ENCODE results near the gene CALCR.
"Not testable (repeated sequence)": the region's sequence is repeated elsewhere in the genome, so short reads cannot be mapped to it uniquely, and the experiment has no call there.

CALCR gene

GRCh38 chr7:93547716-93548115 lies 26.8 kb downstream of the CALCR start:
- in situ Hi-C loops (cut with MboI; ENCODE audit: low sequenced_read_pairs): loop anchor here (25.0 kb wide), 1 partner anchor 110 kb away; no protein-coding TSS in a partner anchor
- peaks cover 6% of the 10 kb centered on the region for H3K4me1 ChIP-seq

DNA sequence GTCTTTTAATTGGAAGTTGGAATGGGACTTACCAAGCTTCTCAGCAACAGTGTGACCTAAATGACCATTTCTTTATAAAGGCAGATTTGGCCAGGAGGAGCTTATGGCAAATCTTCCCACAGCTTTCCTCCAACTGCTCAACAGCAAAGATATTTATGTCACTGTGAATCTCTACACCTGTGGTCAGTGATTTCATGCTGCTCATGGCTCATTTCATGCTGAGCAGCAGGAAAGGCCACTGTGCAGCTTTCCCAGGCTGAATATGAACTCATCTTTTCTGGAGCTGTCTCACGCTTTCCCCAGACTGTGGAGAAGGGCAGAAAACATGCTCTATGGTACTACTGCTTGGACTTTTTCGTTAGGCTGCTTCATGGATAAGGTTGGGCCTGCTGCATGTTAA lies 29.8 kb downstream of the CALCR start:
- Histone ChIP-seq H3K4me3 (no peak overlapping the region), H3K36me3 (replicated peaks) (no peaks in the 10 kb centered on the region), H3K9me3 (no peaks in the 10 kb centered on the region), H3K4me1 (peaks cover 6% of the 10 kb centered on the region), H3K27me3 (ENCODE audit: low read depth) (no peaks in the 10 kb centered on the region)
- in situ Hi-C loops (cut with MboI; ENCODE audit: low sequenced_read_pairs): loop anchor here (25.0 kb wide), 1 partner anchor 107 kb away; no protein-coding TSS in a partner anchor
- no peak for DNase-seq (ENCODE audit: low spot score in 2 of 2)

More at GRCh38 chr7:93547716-93548115, 26.8 kb downstream of the CALCR start:
- no peaks in the 10 kb centered on the region for H3K27me3 ChIP-seq (ENCODE audit: low read depth)
- no peaks in the 10 kb centered on the region for H3K9me3 ChIP-seq
- no peak for DNase-seq (ENCODE audit: low spot score in 2 of 2)
- H3K36me3 ChIP-seq (replicated peaks): no peaks in the 10 kb centered on the region
- H3K4me3 ChIP-seq: no peak overlapping the region

- in situ Hi-C loops (cut with MboI; ENCODE audit: low sequenced_read_pairs): loop anchor here (25.0 kb wide), 1 partner anchor 101 kb away; no protein-coding TSS in a partner anchor
- DNase-seq (ENCODE audit: low spot score in 2 of 2): no peak
- H3K4me3 ChIP-seq: no peak overlapping the region
Observed at GRCh38 chr7:93538061-93538460, 36.5 kb downstream of the CALCR start.

DNA sequence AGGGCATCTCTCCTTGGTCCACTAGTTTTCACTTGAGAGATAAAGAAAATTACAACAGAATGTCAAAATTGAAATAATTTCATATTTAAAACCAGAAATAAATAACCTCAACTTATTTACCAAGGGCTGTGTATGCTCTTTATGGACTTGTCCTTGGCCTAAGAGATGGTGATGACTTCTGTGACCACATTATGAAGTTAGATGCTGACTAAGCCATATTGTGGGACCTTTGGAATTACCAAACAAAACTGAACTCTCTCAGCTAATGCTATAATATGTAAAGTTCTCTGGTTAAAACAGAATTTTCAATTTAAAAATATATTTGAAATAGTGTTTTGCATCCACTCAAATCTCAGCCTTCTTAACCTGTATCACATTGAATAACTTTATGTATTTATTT lies 38.9 kb downstream of the CALCR start:
- H3K36me3 ChIP-seq (replicated peaks): no peaks in the 10 kb centered on the region
- no peaks in the 10 kb centered on the region for H3K4me1 ChIP-seq
- H3K27me3 ChIP-seq (ENCODE audit: low read depth): no peaks in the 10 kb centered on the region
- in situ Hi-C loops (cut with MboI; ENCODE audit: low sequenced_read_pairs): loop anchor here (25.0 kb wide), 1 partner anchor 98 kb away; no protein-coding TSS in a partner anchor
- no peak overlapping the region for H3K4me3 ChIP-seq
- no peaks in the 10 kb centered on the region for H3K9me3 ChIP-seq
- no peak for DNase-seq (ENCODE audit: low spot score in 2 of 2)

More at GRCh38 chr7:93538061-93538460, 36.5 kb downstream of the CALCR start:
- no peaks in the 10 kb centered on the region for H3K27me3 ChIP-seq (ENCODE audit: low read depth)
- H3K4me1 ChIP-seq: no peaks in the 10 kb centered on the region
- no peaks in the 10 kb centered on the region for H3K9me3 ChIP-seq
- no peaks in the 10 kb centered on the region for H3K36me3 ChIP-seq (replicated peaks)

DNA sequence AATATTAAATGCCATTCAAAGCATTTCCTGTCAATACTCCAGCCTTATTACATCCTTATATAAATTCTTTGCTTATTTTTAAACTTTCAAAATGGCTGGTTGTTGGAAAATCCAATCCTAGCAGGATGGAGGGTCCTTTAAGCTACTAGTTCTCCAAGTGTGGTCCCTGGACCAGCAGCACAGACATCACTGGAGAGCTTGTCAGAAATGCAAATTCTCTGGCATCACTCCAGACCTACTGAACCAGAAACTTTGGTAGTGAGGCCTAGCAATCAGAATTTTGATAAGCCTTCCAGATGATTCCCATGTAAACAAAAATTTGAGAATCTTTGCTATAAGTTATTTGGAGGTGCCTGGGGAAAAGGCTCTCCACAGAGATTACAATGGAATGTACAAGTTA lies 43.8 kb downstream of the CALCR start:
- DNase-seq (ENCODE audit: low spot score in 2 of 2): no peak
- no peaks in the 10 kb centered on the region for H3K27me3 ChIP-seq (ENCODE audit: low read depth)
- in situ Hi-C loops (cut with MboI; ENCODE audit: low sequenced_read_pairs): loop anchor here (25.0 kb wide), 1 partner anchor 93 kb away; no protein-coding TSS in a partner anchor
- H3K4me1 ChIP-seq: no peaks in the 10 kb centered on the region
- no peaks in the 10 kb centered on the region for H3K36me3 ChIP-seq (replicated peaks)
- H3K9me3 ChIP-seq: no peaks in the 10 kb centered on the region
- H3K4me3 ChIP-seq: no peak overlapping the region

DNA sequence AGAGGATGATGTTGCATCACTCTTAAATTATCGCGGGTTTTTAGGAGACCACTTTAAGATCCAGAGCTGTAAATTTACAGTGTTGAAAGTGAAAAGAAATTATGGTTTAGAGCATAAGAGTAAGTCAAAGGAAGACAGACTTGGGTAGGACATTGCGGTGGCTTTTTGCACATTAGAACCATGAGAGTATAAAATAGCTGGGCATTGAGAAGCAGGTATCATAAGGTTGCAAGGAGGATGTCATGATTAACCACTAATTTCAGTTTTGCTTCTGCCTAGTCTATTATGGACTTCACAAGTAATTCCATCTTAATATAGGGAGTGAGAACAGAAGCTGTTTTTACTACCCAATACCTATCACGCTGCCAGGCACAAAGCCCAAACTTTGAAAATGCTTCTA lies 57.7 kb downstream of the CALCR start:
- Histone ChIP-seq H3K36me3 (replicated peaks) (no peaks in the 10 kb centered on the region), H3K4me3 (no peak overlapping the region), H3K4me1 (peaks cover 5% of the 10 kb centered on the region; the same call in 1 of the 2 replicates), H3K9me3 (no peaks in the 10 kb centered on the region), H3K27me3 (ENCODE audit: low read depth) (no peaks in the 10 kb centered on the region)
- in situ Hi-C loops (cut with MboI; ENCODE audit: low sequenced_read_pairs): no loop called here
- DNase-seq (ENCODE audit: low spot score in 2 of 2): no peak

- Histone ChIP-seq H3K4me3 (no peak overlapping the region), H3K36me3 (replicated peaks) (no peaks in the 10 kb centered on the region), H3K27me3 (ENCODE audit: low read depth) (no peaks in the 10 kb centered on the region), H3K4me1 (peaks cover 5% of the 10 kb centered on the region; the same call in 1 of the 2 replicates), H3K9me3 (no peaks in the 10 kb centered on the region)
- in situ Hi-C loops (cut with MboI; ENCODE audit: low sequenced_read_pairs): no loop called here
- no peak for DNase-seq (ENCODE audit: low spot score in 2 of 2)
Observed at GRCh38 chr7:93515144-93515543, 59.4 kb downstream of the CALCR start.

GRCh38 chr7:93509303-93509702 lies 65.2 kb downstream of the CALCR start:
- H3K4me1 ChIP-seq: no peaks in the 10 kb centered on the region

DNA sequence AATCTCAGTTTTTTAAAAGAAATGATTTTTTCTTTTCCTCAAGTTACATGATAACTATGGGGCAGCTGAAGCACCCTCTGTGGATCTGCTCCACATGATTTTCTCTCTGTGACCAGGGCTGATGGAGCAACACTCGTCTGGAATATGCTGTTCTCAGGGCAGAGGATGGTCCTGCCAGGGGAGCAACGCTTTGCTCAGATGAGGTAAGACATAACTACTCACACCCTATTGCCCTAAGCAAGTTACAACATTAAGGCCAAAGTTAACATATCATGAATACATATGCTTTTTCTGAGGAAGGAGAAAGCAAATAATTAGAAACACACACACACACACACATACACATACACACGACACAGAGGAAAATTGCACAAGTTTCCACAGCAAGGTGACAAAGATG lies 71.4 kb downstream of the CALCR start:
- no peaks in the 10 kb centered on the region for H3K36me3 ChIP-seq (replicated peaks)
- no peaks in the 10 kb centered on the region for H3K4me1 ChIP-seq
- no peak for DNase-seq (ENCODE audit: low spot score in 2 of 2)
- in situ Hi-C loops (cut with MboI; ENCODE audit: low sequenced_read_pairs): no loop called here
- H3K4me3 ChIP-seq: no peak overlapping the region
- no peaks in the 10 kb centered on the region for H3K27me3 ChIP-seq (ENCODE audit: low read depth)
- H3K9me3 ChIP-seq: no peaks in the 10 kb centered on the region

More at GRCh38 chr7:93509303-93509702, 65.2 kb downstream of the CALCR start:
- Histone ChIP-seq H3K4me3 (no peak overlapping the region), H3K27me3 (ENCODE audit: low read depth) (no peaks in the 10 kb centered on the region), H3K36me3 (replicated peaks) (no peaks in the 10 kb centered on the region), H3K9me3 (no peaks in the 10 kb centered on the region)
- in situ Hi-C loops (cut with MboI; ENCODE audit: low sequenced_read_pairs): no loop called here
- no peak for DNase-seq (ENCODE audit: low spot score in 2 of 2)

DNA sequence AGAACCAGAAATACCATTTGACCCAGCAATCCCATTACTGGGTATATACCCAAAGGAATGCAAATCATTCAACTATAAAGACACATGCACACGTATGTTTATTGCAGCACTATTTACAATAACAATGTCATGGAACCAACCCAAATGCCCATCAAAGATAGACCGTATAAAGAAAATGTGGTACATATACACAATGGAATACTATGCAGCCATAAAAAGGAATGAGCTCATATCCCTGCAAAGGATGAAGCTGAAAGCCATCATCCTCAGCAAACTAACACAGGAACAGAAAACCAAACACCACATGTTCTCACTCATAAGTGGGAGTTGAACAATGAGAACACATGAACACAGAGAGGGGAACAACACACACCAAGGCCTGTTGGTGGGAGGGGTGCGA lies 82.7 kb downstream of the CALCR start:
- H3K36me3 ChIP-seq (replicated peaks); in situ Hi-C loops (cut with MboI; ENCODE audit: low sequenced_read_pairs); H3K4me3 ChIP-seq; H3K9me3 ChIP-seq; DNase-seq (ENCODE audit: low spot score in 2 of 2); H3K27me3 ChIP-seq (ENCODE audit: low read depth): not testable (repeated sequence)
- H3K4me1 ChIP-seq: peaks cover 13% of the 10 kb centered on the region

DNA sequence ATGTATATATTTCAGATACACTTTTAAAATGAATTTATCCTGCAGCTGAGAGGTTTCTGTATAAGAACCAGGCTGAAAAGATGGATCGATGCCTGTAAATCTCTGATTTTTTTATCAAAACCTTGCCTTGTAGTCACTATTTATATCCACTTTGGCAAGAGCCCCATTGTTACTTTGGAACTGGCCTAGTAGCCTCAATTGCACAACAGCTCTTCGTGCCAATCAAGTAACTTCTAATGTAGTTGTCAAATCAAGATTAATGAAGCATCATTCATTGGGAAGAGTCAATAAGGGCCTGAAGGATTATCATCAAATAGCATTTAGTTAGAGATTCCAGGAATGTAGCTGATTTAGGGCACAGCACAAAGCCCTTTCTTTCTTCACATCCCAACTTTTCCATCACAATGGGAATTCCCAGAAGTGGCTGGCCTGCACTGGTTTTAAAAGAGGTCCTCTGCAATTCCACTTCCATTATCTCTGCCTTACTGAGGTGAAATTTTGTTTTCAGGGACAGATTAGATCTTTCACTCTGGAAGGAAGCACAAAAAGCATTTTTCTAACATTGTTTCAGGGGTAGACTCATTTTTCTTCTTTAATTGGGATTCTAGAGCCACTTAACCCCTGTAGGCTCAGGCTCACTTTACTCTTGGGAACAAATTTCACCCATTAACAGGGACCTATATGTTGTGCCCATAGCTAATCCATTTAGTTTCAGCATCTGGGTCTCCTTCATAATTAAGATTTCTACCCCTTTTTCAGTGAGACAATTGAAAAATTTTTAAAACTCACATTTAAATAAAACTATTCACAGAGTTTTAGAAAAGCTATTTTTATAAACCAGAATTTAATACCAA lies 97.8 kb downstream of the CALCR start:
- Histone ChIP-seq H3K4me1 (peaks cover 41% of the 10 kb centered on the region), H3K4me3 (no peak overlapping the region), H3K36me3 (replicated peaks) (no peaks in the 10 kb centered on the region), H3K27me3 (ENCODE audit: low read depth) (no peaks in the 10 kb centered on the region), H3K9me3 (no peaks in the 10 kb centered on the region)
- in situ Hi-C loops (cut with MboI; ENCODE audit: low sequenced_read_pairs): no loop called here
- DNase-seq (ENCODE audit: low spot score in 2 of 2): peak; percentile 82 to 100

GRCh38 chr7:93475811-93476210 lies 98.7 kb downstream of the CALCR start:
- no peaks in the 10 kb centered on the region for H3K9me3 ChIP-seq
- no peaks in the 10 kb centered on the region for H3K36me3 ChIP-seq (replicated peaks)
- in situ Hi-C loops (cut with MboI; ENCODE audit: low sequenced_read_pairs): no loop called here
- H3K4me1 ChIP-seq: peaks cover 41% of the 10 kb centered on the region
- H3K4me3 ChIP-seq: no peak overlapping the region
- peak; percentile 51 to 72 for DNase-seq (ENCODE audit: low spot score in 2 of 2)
- no peaks in the 10 kb centered on the region for H3K27me3 ChIP-seq (ENCODE audit: low read depth)

DNA sequence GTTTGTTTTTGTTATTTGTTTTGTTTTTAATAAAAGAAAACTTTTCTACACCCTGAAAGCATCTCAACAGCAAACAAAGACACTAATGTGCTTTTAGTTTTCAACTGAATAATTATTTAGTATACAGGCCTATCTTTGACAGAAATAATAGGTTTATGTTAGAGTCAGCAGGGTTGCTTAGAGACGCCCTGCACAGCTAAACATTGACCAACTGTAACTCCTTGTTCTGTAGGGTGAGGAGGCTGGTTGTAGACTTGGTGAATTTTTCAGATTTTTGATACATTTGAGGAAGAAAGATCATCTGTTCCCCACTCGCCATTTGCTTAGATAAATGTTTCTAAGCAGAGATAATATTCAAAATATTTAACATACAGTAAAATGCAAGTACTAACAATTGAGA lies 103.1 kb downstream of the CALCR start:
- Histone ChIP-seq H3K4me3 (no peak overlapping the region), H3K36me3 (replicated peaks) (no peaks in the 10 kb centered on the region), H3K4me1 (peaks cover 34% of the 10 kb centered on the region), H3K27me3 (ENCODE audit: low read depth) (no peaks in the 10 kb centered on the region), H3K9me3 (no peaks in the 10 kb centered on the region)
- in situ Hi-C loops (cut with MboI; ENCODE audit: low sequenced_read_pairs): no loop called here
- DNase-seq (ENCODE audit: low spot score in 2 of 2): no peak

GRCh38 chr7:93463764-93464163 lies 110.8 kb downstream of the CALCR start:
- in situ Hi-C loops (cut with MboI; ENCODE audit: low sequenced_read_pairs): no loop called here
- Histone ChIP-seq H3K27me3 (ENCODE audit: low read depth) (no peaks in the 10 kb centered on the region), H3K9me3 (no peaks in the 10 kb centered on the region), H3K4me1 (no peaks in the 10 kb centered on the region), H3K4me3 (no peak overlapping the region), H3K36me3 (replicated peaks) (no peaks in the 10 kb centered on the region)
- DNase-seq (ENCODE audit: low spot score in 2 of 2): no peak

Measured in HAP-1 (cell line).